ENCODE data around the gene PELI2. TPM values are rescaled to one million over a fixed set of nuclear protein-coding genes. Genes with fewer than 3 reads are reported as not detected.

PELI2 gene
- total RNA-seq, 4 donors from 2014 or later: 12.9 to 21.8 (median 17.6) TPM

GRCh38 chr14:56195704-56196103, 77.5 kb downstream of the PELI2 start:
- no peak for TF ChIP-seq CTCF (IDR thresholded peaks at IDR 0.05; ENCODE audit: low read depth)

- TF ChIP-seq CTCF (IDR thresholded peaks at IDR 0.05; ENCODE audit: low read depth): no peak
Observed at GRCh38 chr14:56196274-56196673, 78.1 kb downstream of the PELI2 start.

DNA sequence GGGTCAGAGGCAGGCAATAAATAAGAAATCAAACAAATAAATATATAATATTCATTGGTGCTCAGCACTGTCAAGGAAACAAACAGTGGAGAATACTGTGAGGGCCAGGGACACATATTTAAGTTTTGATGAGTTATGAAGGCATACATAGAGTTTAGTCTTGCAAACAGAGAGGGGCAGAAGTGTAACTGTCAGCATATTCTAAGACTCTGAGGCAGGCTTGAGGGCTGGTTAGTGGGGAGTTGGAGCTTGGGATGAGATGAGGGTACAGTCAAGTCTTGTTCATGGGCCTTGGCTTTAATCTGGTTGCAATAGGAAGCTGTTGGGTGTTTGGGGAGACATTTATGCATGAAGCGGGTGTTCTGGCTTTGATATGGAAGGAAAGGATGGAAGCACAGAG, 78.9 kb downstream of the PELI2 start:
- no peak for TF ChIP-seq CTCF (IDR thresholded peaks at IDR 0.05; ENCODE audit: low read depth)

DNA sequence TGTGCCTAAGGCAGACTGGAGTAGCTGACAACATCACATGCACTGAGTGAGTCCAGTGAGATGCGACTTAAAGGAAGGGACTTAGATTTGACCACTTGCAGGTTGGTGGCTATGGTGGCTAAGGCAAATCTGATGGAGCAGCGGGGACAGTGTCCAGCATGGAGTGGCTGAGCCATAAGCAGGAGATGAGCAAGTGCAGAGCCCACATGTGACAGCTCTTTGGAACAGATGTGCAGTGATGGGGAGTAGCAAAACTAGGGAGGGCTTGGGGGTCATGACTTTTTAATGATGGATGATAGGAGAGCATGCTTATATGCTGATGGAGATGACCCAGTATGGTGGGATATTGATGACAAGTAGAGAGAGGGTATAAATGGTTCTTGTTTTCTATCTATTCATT, 80.2 kb downstream of the PELI2 start:
- TF ChIP-seq CTCF (IDR thresholded peaks at IDR 0.05; ENCODE audit: low read depth): no peak

DNA sequence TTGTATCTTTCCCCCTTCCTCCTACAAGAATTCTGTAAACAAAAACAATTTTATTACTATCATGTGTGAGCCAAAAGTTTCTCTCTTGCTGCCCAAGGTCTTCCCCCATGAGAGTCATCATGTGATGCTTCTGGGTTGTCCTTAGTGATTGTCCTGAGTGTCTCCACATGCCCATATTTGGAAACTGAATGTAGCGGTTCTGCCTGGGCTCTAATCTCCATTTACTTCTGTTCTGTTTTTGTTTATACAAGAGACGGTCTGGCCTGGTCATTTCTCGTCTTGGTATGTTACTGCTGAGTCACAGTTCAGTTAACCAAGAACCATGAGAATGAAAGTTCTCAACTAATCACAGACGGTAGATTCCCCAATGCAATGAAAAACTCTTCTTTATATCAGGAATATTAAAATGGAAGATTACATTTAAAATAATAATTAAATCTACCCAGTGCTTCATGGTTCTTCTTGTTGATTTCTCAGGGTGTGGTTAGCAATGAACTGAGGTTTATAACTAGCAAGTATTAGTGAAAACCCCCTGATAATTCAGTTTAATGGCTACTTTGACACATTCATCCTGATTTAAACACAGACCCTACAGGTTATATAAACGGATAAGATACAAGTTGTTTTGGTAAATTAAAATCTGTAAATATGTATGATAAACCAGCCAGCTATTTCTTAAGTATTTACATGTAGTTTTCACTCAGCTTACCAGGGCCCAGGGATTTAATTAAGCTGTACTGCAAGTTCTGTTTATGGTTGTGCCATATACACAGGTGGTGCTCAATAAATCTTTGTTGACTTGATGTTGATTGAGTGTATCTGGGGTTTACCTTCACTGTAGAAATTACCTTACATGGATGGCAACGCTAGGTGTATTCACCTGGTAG, 81.1 kb downstream of the PELI2 start:
- no peak for TF ChIP-seq CTCF (IDR thresholded peaks at IDR 0.05; ENCODE audit: low read depth)

- TF ChIP-seq CTCF (IDR thresholded peaks at IDR 0.05; ENCODE audit: low read depth): no peak
Observed at GRCh38 chr14:56199982-56200577, 81.9 kb downstream of the PELI2 start.

DNA sequence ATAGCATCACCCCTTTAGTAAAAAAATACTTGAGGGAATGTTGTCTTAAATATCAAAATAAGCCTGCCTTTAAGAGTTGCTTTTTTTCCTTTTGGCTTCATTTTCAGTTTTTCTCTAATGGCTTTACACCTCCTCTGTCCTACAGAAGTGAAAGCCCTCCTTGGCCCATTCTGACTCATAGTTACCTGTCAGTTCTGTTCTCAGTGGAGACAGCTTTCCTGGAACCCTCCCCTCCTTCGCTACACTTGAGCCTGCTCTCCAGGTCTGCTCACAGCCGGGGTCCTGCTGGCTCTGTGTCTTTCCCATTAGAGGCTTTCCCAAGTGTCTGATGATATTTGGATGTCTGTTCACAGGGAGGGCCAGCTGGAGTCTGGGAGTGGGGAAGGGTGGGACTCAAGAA, 84.0 kb downstream of the PELI2 start:
- TF ChIP-seq CTCF (IDR thresholded peaks at IDR 0.05; ENCODE audit: low read depth): no peak
